MM.1S (cell line): ENCODE measurements around the gene TWF2.

Source experiments
- EZH2 ChIP-seq: fragments of 300-600 bp; sonication (generic); optimal IDR thresholded peaks from 2 replicates; pipeline ENCODE3; 2017; ENCODE audit warnings: low read depth, mild to moderate bottlenecking, antibody characterized with exemption, low read length, mixed read lengths
- EZH2phosphoT487 ChIP-seq: fragments of 300-600 bp; sonication (generic); IDR thresholded peaks from 2 replicates; pipeline ENCODE4 v1.6.1; 2018; ENCODE audit warnings: antibody characterized with exemption, low read length
- TF ChIP-seq, protein P1 (sequence below): fragments of 300-600 bp; sonication (generic); IDR thresholded peaks from 2 replicates; pipeline ENCODE4 v1.5.1; 2016; ENCODE audit warnings: antibody characterized with exemption, low read length, mixed read lengths

DNA sequence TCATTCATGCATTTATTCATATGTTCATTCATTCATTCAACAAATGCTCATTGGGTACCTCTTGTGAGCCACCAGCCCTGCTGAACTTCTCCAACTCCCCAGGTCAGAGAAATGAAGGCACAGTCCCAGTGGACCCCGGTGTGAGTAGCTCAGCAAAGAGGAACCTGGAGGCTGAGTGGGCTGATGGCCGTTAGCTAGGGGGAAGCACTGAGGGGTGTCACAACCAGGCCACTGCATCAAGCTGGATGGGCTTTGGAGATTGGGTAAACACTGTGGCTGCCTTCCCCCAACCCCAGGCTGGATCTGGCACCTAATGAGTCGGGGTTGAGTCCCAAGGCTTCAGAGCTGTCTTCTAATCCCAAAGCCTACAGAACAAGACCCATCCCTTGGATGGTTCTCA lies 53.1 kb downstream of the TWF2 start:
- TF ChIP-seq, protein P1, sequence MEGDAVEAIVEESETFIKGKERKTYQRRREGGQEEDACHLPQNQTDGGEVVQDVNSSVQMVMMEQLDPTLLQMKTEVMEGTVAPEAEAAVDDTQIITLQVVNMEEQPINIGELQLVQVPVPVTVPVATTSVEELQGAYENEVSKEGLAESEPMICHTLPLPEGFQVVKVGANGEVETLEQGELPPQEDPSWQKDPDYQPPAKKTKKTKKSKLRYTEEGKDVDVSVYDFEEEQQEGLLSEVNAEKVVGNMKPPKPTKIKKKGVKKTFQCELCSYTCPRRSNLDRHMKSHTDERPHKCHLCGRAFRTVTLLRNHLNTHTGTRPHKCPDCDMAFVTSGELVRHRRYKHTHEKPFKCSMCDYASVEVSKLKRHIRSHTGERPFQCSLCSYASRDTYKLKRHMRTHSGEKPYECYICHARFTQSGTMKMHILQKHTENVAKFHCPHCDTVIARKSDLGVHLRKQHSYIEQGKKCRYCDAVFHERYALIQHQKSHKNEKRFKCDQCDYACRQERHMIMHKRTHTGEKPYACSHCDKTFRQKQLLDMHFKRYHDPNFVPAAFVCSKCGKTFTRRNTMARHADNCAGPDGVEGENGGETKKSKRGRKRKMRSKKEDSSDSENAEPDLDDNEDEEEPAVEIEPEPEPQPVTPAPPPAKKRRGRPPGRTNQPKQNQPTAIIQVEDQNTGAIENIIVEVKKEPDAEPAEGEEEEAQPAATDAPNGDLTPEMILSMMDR, result no peak
- TF ChIP-seq EZH2 (no peak), EZH2phosphoT487 (no peak)
